Endothelial cell of umbilical vein (primary cell): Measurements from ENCODE around the gene CREG1. TPM values are rescaled to one million over a fixed set of nuclear protein-coding genes. Genes with fewer than 3 reads are reported as not detected.

Experiments used
- BruUV-seq: library from RNA; stranded (reverse); fragments of 400-500 nt; replicated peaks from 2 replicates; lab custom pipeline; 2021; lab: Mats Ljungman, UMichigan
- CTCF ChIA-PET: fragments of 300-600, 350-600 bp; sonication (Branson Sonifier 250); formaldehyde crosslinking; loops from one replicate; lab custom pipeline; 2021; ENCODE audit warnings: antibody characterized with exemption, inconsistent platforms; lab: Charles Lee
- POLR2A ChIA-PET: fragments of 300-600, 350-600 bp; sonication (Branson Sonifier 250); formaldehyde crosslinking; loops from one replicate; lab custom pipeline; 2021; ENCODE audit warnings: antibody characterized with exemption, inconsistent platforms; lab: Charles Lee
- DNase-seq: peaks from one replicate; pipeline ENCODE4 v3.0.0-alpha.2; 2011; ENCODE audit warnings: low read depth, low spot score
- FAIRE-seq: peaks from 2 replicates; lab custom pipeline; 2011; peaks lifted over from hg19 to GRCh38; lab: Jason Lieb, UNC
- H2AFZ ChIP-seq: 2 replicates; pipeline ENCODE4 v1.6.0; 2012; ENCODE audit warnings: low read depth, low read length, control low read depth, inconsistent platforms
- H3K27ac ChIP-seq: 2 replicates; pipeline ENCODE4 v1.5.1; 2011; ENCODE audit warnings: low read depth, mild to moderate bottlenecking, control low read depth, low read length, moderate library complexity; ENCODE audit not compliant: insufficient read depth
- H3K27me3 ChIP-seq, 2 experiments: 2 replicates each; pipeline versions ENCODE4 v1.6.0 to v1.6.1; 2011; ENCODE audit warnings: low read length in 2 of 2, mixed read lengths in 1 of 2; ENCODE audit not compliant: control insufficient read depth in 2 of 2, insufficient read depth in 2 of 2
- H3K36me3 ChIP-seq, 2 experiments: 2 replicates in 1 of 2; 3 replicates in 1 of 2; pipeline ENCODE4 v1.5.1; 2011; ENCODE audit warnings: low read length in 2 of 2, mild to moderate bottlenecking in 1 of 2, moderate library complexity in 1 of 2; ENCODE audit not compliant: control insufficient read depth in 2 of 2, insufficient read depth in 2 of 2; ENCODE audit errors: extremely low read depth in 1 of 2
- H3K4me1 ChIP-seq: 3 replicates; pipeline ENCODE4 v1.5.1; 2011; ENCODE audit warnings: mild to moderate bottlenecking, low read length; ENCODE audit not compliant: control insufficient read depth, insufficient read depth; ENCODE audit errors: extremely low read depth
- H3K4me2 ChIP-seq: 2 replicates; pipeline ENCODE4 v1.6.1; 2011; ENCODE audit warnings: low read length, control low read depth, mixed read lengths; ENCODE audit not compliant: insufficient read depth
- H3K4me3 ChIP-seq, 3 experiments: fragments of 200-600 bp in 1 of 3; sonication (generic), shearing (Covaris generic) in 1 of 3; replicated peaks in 1 of 3; 2 replicates each; pipeline ENCODE4 v1.5.1; 2011 to 2016; ENCODE audit warnings: control low read depth in 3 of 3, low read length in 3 of 3, mild to moderate bottlenecking in 2 of 3, inconsistent platforms in 1 of 3, low read depth in 1 of 3, moderate library complexity in 1 of 3; ENCODE audit not compliant: insufficient read depth in 1 of 3
- H3K79me2 ChIP-seq: 2 replicates; pipeline ENCODE4 v1.6.0; 2012; ENCODE audit warnings: low read length, inconsistent platforms; ENCODE audit not compliant: control insufficient read depth, insufficient read depth
- H3K9ac ChIP-seq: replicated peaks from 2 replicates; pipeline ENCODE3; 2011; ENCODE audit warnings: low read length, control low read depth; ENCODE audit not compliant: insufficient read depth; ENCODE audit errors: extremely low read depth
- H3K9me1 ChIP-seq: replicated peaks from 3 replicates; pipeline ENCODE4 v1.6.0; 2011; ENCODE audit warnings: mild to moderate bottlenecking, low read length; ENCODE audit not compliant: control insufficient read depth, insufficient read depth; ENCODE audit errors: extremely low read depth
- H3K9me3 ChIP-seq: replicated peaks from 2 replicates; pipeline ENCODE4 v1.5.1; 2012; ENCODE audit warnings: low read length, inconsistent platforms; ENCODE audit not compliant: control insufficient read depth, insufficient read depth
- H4K20me1 ChIP-seq: replicated peaks from 2 replicates; pipeline ENCODE3; 2011; ENCODE audit warnings: mild to moderate bottlenecking, low read length; ENCODE audit not compliant: control insufficient read depth, insufficient read depth; ENCODE audit errors: extremely low read depth
- EZH2 ChIP-seq: IDR thresholded peaks from 2 replicates; pipeline ENCODE4 v1.6.1; 2012; ENCODE audit warnings: borderline replicate concordance, low read depth, mild to moderate bottlenecking, moderate library complexity, low read length, inconsistent platforms; ENCODE audit not compliant: severe bottlenecking
- FOS ChIP-seq: IDR thresholded peaks from 2 replicates; pipeline ENCODE4 v1.6.1; 2011; ENCODE audit warnings: mild to moderate bottlenecking, low read length, moderate library complexity, borderline replicate concordance; ENCODE audit not compliant: insufficient read depth
- GATA2 ChIP-seq: IDR thresholded peaks from 2 replicates; pipeline ENCODE4 v1.7.0; 2011; ENCODE audit warnings: low read depth, mild to moderate bottlenecking, moderate library complexity, mixed read lengths, low read length; ENCODE audit not compliant: insufficient read length, insufficient read depth
- JUN ChIP-seq: IDR thresholded peaks from 2 replicates; pipeline ENCODE4 v1.6.1; 2011; ENCODE audit warnings: borderline replicate concordance, low read depth; ENCODE audit not compliant: insufficient read length, insufficient read depth
- MYC ChIP-seq: IDR thresholded peaks from one replicate; pipeline ENCODE4 v1.6.1; 2011; ENCODE audit warnings: mild to moderate bottlenecking, low read depth, low read length
- POLR2A ChIP-seq: IDR thresholded peaks from 2 replicates; pipeline ENCODE4 v1.6.1; 2012; ENCODE audit warnings: low read depth, mild to moderate bottlenecking, control low read depth, low read length
- POLR2AphosphoS5 ChIP-seq: IDR thresholded peaks from 2 replicates; pipeline ENCODE4 v1.6.1; 2012; ENCODE audit warnings: low read depth, mild to moderate bottlenecking, control low read depth, low read length, moderate library complexity; ENCODE audit not compliant: insufficient read depth
- dilution Hi-C: fragments of 300-500 bp; cut with MboI; formaldehyde crosslinking; loops from one replicate; pipeline ENCODE4 v1.15.0; 2019; ENCODE audit warnings: low sequenced_read_pairs; ENCODE audit not compliant: extremely low pct_ligation_motif_present
- intact Hi-C: fragments of 100-400 bp; cut with micrococcal nuclease; formaldehyde crosslinking; loops from one replicate; pipeline ENCODE4 v1.10.0; 2022
- polyA plus RNA-seq, 4 experiments: library from polyadenylated mRNA; depleted of rRNA in 3 of 4; stranded (reverse) in 3 of 4; unstranded in 1 of 4; fragments of >200 nt; gene quantifications; 2 replicates each; pipeline versions ENCODE4 v1.2.1 to v1.2.3, GENCODE V29; 2011 to 2012; ENCODE audit warnings: missing spikeins in 1 of 4
- total RNA-seq: library from RNA; stranded (reverse); gene quantifications from 2 replicates; pipeline ENCODE4 v1.2.3, GENCODE V29; 2021
- TF ChIP-seq, protein P1 (sequence below), 2 donors: IDR thresholded peaks; 1 replicate in 1 of 2; 2 replicates in 1 of 2; pipeline ENCODE4 v1.5.1; 2011; ENCODE audit warnings: low read length in 2 of 2, mild to moderate bottlenecking in 2 of 2, moderate library complexity in 2 of 2, control low read depth in 1 of 2, inconsistent platforms in 1 of 2, low read depth in 1 of 2; ENCODE audit not compliant: insufficient read depth in 1 of 2; ENCODE audit errors: extremely low read depth in 1 of 2
- TF ChIP-seq, protein P2 (sequence below): IDR thresholded peaks from 2 replicates; pipeline ENCODE4 v1.6.1; 2011; ENCODE audit not compliant: insufficient read depth, insufficient read length

The CREG1 gene
- total and polyA plus RNA-seq, 2 donors (not counting 3 experiments of a cell fraction or from before 2014, with no cell fraction given): 10.3 to 15.8 TPM

DNA sequence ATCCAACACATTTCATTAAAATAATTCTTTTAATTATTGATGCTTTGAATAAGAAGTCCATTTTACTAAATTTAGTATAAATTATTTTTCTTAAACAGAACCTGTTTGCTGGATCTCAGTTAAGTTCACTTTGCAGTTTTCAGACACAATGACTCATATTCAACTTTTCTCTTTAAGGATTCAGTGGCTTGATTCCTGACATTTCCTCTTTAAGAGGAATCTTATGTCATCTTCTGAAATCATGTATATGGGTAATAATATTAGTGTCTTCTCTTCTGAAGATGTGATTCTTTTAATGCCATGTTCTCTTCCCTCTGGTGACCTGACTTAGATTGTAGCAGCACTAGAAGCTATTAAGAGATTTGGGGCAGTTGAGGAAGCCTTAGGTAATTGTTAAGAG is 12.6 kb downstream of the CREG1 start:
- DNase-seq: no peak
- TF ChIP-seq JUN: no peak
- no peak for TF ChIP-seq GATA2
- TF ChIP-seq, protein P1, sequence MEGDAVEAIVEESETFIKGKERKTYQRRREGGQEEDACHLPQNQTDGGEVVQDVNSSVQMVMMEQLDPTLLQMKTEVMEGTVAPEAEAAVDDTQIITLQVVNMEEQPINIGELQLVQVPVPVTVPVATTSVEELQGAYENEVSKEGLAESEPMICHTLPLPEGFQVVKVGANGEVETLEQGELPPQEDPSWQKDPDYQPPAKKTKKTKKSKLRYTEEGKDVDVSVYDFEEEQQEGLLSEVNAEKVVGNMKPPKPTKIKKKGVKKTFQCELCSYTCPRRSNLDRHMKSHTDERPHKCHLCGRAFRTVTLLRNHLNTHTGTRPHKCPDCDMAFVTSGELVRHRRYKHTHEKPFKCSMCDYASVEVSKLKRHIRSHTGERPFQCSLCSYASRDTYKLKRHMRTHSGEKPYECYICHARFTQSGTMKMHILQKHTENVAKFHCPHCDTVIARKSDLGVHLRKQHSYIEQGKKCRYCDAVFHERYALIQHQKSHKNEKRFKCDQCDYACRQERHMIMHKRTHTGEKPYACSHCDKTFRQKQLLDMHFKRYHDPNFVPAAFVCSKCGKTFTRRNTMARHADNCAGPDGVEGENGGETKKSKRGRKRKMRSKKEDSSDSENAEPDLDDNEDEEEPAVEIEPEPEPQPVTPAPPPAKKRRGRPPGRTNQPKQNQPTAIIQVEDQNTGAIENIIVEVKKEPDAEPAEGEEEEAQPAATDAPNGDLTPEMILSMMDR (IDR thresholded peaks at IDR 0.05; ENCODE audit: extremely low read depth in 1 of 2, insufficient read depth in 1 of 2, low read depth in 1 of 2, low read length in 2 of 2): no peak
- no peak for TF ChIP-seq POLR2AphosphoS5
- TF ChIP-seq, protein P2, sequence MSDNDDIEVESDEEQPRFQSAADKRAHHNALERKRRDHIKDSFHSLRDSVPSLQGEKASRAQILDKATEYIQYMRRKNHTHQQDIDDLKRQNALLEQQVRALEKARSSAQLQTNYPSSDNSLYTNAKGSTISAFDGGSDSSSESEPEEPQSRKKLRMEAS: no peak
- TF ChIP-seq EZH2: no peak
- no peak for TF ChIP-seq FOS
- TF ChIP-seq POLR2A: no peak
- TF ChIP-seq MYC: no peak
- intact Hi-C loops: no loop called here
- H4K20me1 ChIP-seq: no peaks in the 10 kb centered on the region
- no peak overlapping the region for H3K4me2 ChIP-seq
- ChIA-PET CTCF (interaction anchor here (0.7 to 4.4 kb wide), 12 partner anchors 9 to 658 kb away, joined by 3 to 28 read pairs (median 5); partner anchors contain the start of gene CREG1), POLR2A (no interaction called here)
- no peak overlapping the region for H3K9ac ChIP-seq
- no peaks in the 10 kb centered on the region for H3K4me1 ChIP-seq
- dilution Hi-C loops: no loop called here
- H3K27me3 ChIP-seq: no peaks in the 10 kb centered on the region
- BruUV-seq: no TSS peak
- H3K9me3 ChIP-seq: no peaks in the 10 kb centered on the region
- no peaks in the 10 kb centered on the region for H3K36me3 ChIP-seq
- H2AFZ ChIP-seq: no peak overlapping the region
- FAIRE-seq: no peak
- no peaks in the 10 kb centered on the region for H3K9me1 ChIP-seq
- H3K4me3 ChIP-seq: no peak overlapping the region
- H3K27ac ChIP-seq: no peak overlapping the region
- no peaks in the 10 kb centered on the region for H3K79me2 ChIP-seq
